ENCODE measurements around the gene NRIP2. TPM values are rescaled to one million over a fixed set of nuclear protein-coding genes. Genes with fewer than 3 reads are reported as not detected.
A peak's percentile ranks its signal among the peaks of the same experiment; 100 is the strongest.

The NRIP2 gene
- total and polyA plus RNA-seq, 2 donors (not counting 3 experiments of a cell fraction or from before 2014, with no cell fraction given) = not detected

DNA sequence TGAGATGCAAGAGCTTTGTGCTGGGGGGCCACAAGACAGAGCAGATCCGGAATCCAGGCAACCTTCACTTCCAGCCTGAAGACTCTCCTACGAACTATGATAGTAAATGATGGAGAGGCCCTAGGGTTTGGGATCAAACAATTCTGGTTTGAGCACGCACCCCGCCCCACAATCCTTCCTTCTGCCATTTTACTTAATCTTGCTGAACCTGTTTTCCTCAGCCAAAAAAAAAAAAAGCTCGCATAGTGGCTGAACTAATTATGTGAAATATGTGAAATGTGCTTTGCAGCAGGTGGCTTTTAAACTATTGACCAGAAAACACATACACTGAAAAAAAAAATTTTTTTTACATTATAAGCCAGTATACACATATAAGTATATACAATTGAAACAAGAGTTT is 23.0 kb downstream of the NRIP2 start:
- H3K9me3 ChIP-seq (replicated peaks; ENCODE audit: control insufficient read depth, insufficient read depth, low read length) = no peaks in the 10 kb centered on the region
- H4K20me1 ChIP-seq (replicated peaks; ENCODE audit: control insufficient read depth, extremely low read depth, insufficient read depth, low read length) = no peaks in the 10 kb centered on the region
- peak overlapping the region; percentile 73 for H3K4me2 ChIP-seq (ENCODE audit: insufficient read depth, low read length)
- peak overlapping the region in 1 of 3 experiments; percentile 94 for H3K4me3 ChIP-seq (replicated peaks in 1 of 3; ENCODE audit: insufficient read depth in 1 of 3, low read depth in 1 of 3, low read length in 3 of 3)
- no TSS peak for BruUV-seq (replicated peaks)
- dilution Hi-C loops (cut with MboI; ENCODE audit: extremely low pct_ligation_motif_present, low sequenced_read_pairs) (no loop called here), intact Hi-C loops (cut with micrococcal nuclease) (loop anchor here (1.0 to 2.0 kb wide), 3 partner anchors 16 to 71 kb away; no protein-coding TSS in a partner anchor)
- ChIA-PET CTCF (interaction anchor here (3.1 kb wide), 1 partner anchor 72 kb away, joined by 17 read pairs; no protein-coding TSS in a partner anchor), POLR2A (no interaction called here)
- H3K27ac ChIP-seq (ENCODE audit: insufficient read depth, low read depth, low read length) = no peak overlapping the region
- no peaks in the 10 kb centered on the region for H3K27me3 ChIP-seq (ENCODE audit: control insufficient read depth in 2 of 2, insufficient read depth in 2 of 2, low read length in 2 of 2)
- TF ChIP-seq GATA2 (IDR thresholded peaks at IDR 0.05; ENCODE audit: insufficient read depth, insufficient read length, low read depth, low read length) (no peak), EZH2 (IDR thresholded peaks at IDR 0.05; ENCODE audit: borderline replicate concordance, low read depth, low read length, severe bottlenecking) (no peak), FOS (IDR thresholded peaks at IDR 0.05; ENCODE audit: borderline replicate concordance, insufficient read depth, low read length) (no peak), JUN (IDR thresholded peaks at IDR 0.05; ENCODE audit: borderline replicate concordance, insufficient read depth, insufficient read length, low read depth) (no peak), POLR2AphosphoS5 (IDR thresholded peaks at IDR 0.05; ENCODE audit: insufficient read depth, low read depth, low read length) (no peak), MYC (IDR thresholded peaks at IDR 0.05; ENCODE audit: low read depth, low read length) (no peak)
- TF ChIP-seq, protein P1, sequence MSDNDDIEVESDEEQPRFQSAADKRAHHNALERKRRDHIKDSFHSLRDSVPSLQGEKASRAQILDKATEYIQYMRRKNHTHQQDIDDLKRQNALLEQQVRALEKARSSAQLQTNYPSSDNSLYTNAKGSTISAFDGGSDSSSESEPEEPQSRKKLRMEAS (IDR thresholded peaks at IDR 0.05; ENCODE audit: insufficient read depth, insufficient read length) = no peak
- TF ChIP-seq, protein P2, sequence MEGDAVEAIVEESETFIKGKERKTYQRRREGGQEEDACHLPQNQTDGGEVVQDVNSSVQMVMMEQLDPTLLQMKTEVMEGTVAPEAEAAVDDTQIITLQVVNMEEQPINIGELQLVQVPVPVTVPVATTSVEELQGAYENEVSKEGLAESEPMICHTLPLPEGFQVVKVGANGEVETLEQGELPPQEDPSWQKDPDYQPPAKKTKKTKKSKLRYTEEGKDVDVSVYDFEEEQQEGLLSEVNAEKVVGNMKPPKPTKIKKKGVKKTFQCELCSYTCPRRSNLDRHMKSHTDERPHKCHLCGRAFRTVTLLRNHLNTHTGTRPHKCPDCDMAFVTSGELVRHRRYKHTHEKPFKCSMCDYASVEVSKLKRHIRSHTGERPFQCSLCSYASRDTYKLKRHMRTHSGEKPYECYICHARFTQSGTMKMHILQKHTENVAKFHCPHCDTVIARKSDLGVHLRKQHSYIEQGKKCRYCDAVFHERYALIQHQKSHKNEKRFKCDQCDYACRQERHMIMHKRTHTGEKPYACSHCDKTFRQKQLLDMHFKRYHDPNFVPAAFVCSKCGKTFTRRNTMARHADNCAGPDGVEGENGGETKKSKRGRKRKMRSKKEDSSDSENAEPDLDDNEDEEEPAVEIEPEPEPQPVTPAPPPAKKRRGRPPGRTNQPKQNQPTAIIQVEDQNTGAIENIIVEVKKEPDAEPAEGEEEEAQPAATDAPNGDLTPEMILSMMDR (IDR thresholded peaks at IDR 0.05; ENCODE audit: extremely low read depth in 1 of 2, insufficient read depth in 1 of 2, low read depth in 1 of 2, low read length in 2 of 2) = no peak
- no peak overlapping the region for H3K9ac ChIP-seq (replicated peaks; ENCODE audit: extremely low read depth, insufficient read depth, low read length)
- peaks cover 12% of the 10 kb centered on the region for H3K79me2 ChIP-seq (ENCODE audit: control insufficient read depth, insufficient read depth, low read length)
- H3K36me3 ChIP-seq (ENCODE audit: control insufficient read depth in 2 of 2, extremely low read depth in 1 of 2, insufficient read depth in 2 of 2, low read length in 2 of 2) = no peaks in the 10 kb centered on the region
- DNase-seq (ENCODE audit: low read depth, low spot score) (no peak), FAIRE-seq (no peak)
- peaks cover 6% of the 10 kb centered on the region for H3K4me1 ChIP-seq (ENCODE audit: control insufficient read depth, extremely low read depth, insufficient read depth, low read length)
- H2AFZ ChIP-seq (ENCODE audit: low read depth, low read length) = no peak overlapping the region
- H3K9me1 ChIP-seq (replicated peaks; ENCODE audit: control insufficient read depth, extremely low read depth, insufficient read depth, low read length) = no peaks in the 10 kb centered on the region

Data from endothelial cell of umbilical vein (primary cell).